Activated CD4-positive, alpha-beta T cell treated with anti-CD3 and anti-CD28 coated beads for 24 hours (primary cell): ENCODE results near the gene KCNT2.
"Not testable (repeated sequence)": the region's sequence is repeated elsewhere in the genome, so short reads cannot be mapped to it uniquely, and the experiment has no call there.

Source experiments
- DNase-seq, 2 donors: peaks; one replicate each; pipeline ENCODE4 v3.0.0-alpha.2; 2020; ENCODE audit warnings: low read depth in 2 of 2

The KCNT2 gene

GRCh38 chr1:196608390-196609369 is at the start of gene KCNT2:
TSS of gene KCNT2 (minus strand) at chr1:196608440. CDS start at chr1:196608309, 131 bp downstream.
- DNase-seq = no peak

- no peak for DNase-seq
Measured at GRCh38 chr1:196655494-196655893, 47.3 kb upstream of the KCNT2 start.

- DNase-seq = no peak
Measured at GRCh38 chr1:196655071-196655470, 46.8 kb upstream of the KCNT2 start.

DNA sequence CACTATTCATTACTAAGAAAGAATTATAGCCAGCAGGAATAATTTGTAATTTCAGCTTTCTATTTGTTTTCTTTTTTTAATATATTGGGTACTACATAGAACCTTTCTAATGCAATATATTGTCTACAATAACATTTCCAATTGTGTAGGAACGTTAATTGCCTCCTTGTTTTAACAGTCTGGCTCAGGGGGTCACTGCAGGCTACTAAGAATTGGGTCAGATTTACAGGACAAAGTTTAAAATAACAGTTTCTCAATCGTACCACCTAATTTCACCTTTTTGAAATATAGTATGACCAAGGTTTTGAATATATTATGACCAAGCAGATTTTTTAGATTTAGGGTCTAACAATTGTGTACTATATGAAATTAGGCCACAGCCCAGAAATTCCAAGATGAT is 46.0 kb upstream of the KCNT2 start:
- DNase-seq = no peak

DNA sequence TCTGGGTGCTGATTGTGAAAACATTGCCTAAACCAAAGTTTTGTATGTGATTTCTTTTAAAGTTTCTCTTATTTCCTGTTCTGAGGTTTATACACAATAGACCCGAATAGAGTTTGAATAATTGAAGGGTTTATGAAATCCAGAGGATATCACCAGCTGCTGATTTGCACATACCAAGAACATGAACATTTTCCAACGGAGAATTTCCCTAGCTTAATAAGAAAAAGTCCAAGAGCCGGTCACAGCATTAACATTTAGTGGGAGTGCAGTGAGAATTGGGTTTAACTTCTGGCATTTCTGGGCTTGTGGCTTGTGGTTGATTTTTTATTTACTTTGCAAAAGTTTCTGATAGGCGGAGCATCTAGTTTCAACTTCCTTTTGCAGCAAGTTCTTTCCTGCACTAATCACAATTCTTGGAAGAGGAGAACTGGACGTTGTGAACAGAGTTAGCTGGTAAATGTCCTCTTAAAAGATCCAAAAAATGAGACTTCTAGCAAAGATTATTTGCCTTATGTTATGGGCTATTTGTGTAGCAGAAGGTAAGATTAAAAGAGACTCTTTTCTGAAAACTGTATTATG is 43.5 kb upstream of the KCNT2 start, which contains the start of gene CFH:
Gene CFH, plus strand, starts transcription at position 407 of the 579 bp plus-strand sequence. Its CDS starts 75 bp downstream, at position 482.
- no peak for DNase-seq

GRCh38 chr1:196651079-196651478 is 42.8 kb upstream of the KCNT2 start:
- no peak for DNase-seq

DNA sequence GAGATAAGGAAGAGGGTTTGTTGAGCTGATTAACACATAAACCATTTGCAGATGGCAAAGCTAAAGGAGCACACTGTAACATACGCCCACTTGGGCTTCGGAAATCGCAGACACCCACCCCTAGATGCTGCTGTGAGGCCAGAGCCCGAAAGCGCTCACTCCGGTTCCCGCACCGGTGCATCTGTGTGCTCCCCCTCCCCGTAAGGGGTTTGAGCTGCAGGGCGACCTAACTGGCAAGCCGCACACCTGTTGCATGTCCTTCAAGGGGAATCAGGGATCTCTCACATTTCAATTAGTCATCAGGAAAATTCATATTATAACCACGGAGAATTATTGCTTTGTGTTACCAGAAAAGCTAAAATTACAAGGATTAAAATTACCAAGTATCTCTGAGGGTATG is 42.2 kb upstream of the KCNT2 start:
- no peak for DNase-seq

DNA sequence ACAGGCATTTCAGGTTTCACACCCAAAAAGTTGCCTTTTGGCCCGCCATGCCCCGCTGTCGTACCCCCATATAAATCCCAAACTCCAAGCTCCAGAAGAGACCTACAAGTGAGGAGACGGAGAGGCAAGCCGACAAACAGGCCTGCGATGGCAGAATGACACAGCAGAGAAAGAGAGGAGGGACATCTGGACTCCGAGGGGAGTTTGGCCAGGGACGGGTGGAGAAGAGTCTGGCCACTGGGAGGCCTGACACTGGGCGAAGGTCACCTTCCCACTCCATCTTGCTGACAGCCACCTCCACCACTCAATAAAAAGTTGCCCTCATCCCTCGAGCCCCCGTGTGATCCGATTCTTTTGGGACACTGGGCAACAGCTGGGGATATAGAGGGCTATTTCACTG is 41.8 kb upstream of the KCNT2 start:
- DNase-seq = no peak

DNA sequence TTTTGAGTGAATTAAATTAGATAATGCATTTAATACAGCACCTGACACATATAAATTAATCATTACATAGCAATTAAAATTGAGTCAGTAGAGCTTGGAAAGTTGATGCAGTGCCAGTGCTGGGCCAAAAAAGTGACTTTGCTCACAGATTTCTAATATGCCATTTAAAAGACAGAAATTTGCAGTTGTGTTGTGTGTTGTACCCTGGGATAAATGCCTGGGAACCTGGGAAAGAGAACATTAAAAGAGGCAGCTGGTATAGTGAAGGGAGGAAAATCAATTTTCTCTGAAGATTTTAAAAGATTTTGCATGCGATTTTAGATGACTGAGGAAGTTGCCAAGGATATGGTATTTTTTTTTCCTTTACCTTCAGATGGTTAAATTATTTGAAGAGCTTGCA is 32.7 kb upstream of the KCNT2 start:
- DNase-seq = no peak

DNA sequence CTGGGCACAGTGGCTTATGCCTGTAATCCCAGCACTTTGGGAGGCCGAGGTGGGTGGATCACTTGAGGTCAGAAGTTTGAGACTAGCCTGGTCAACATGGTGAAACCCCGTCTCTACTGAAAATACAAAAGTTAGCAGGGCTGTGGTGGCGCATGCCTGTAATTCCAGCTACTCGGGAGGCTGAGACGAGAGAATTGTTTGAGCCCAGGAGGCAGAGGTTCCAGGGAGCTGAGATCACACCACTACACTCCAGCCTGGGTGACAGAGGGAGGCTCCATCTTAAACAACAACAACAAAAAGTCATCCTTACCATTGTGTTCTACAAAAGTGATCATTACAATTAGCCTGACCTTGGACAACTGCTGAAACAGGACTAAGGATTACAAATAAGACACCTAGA is 31.1 kb upstream of the KCNT2 start:
- not testable (repeated sequence) for DNase-seq

DNA sequence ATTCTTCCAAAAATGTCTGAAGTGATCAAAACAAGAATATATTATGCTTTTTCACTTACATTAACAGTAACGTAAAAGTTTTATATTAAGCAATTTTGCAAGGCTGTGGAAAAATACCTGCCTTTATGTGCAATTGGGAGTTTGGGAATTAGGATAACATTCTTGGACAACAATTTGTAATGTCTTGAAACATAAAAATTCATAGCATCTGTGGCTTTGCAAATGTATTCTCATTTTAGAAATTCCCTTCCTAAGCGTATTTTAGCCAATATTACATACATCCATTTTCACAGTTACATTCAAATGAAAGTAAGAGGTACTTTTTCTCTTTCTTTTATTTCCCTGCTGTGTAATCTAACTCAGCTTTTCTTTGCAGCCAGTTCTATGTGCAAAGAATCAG is 30.2 kb upstream of the KCNT2 start:
- DNase-seq = no peak

DNA sequence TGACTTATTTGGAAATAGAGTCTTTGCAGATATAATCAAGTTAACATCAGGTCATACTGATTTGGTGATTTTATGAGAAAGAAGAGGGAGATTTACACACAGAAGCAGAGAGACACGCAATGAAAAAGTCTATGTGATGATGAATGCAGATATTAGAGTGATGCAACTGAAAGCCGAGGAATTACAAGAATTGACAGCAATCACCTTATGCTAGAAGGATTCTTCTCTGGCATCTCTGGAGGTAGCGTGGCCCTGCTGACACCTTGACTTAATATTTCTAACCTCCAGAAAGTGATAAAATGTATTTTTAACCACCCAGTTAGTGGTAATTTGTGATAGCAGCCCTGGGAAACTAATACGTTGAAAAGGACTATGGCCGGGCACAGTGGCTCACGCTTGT is 29.4 kb upstream of the KCNT2 start:
- no peak for DNase-seq

DNA sequence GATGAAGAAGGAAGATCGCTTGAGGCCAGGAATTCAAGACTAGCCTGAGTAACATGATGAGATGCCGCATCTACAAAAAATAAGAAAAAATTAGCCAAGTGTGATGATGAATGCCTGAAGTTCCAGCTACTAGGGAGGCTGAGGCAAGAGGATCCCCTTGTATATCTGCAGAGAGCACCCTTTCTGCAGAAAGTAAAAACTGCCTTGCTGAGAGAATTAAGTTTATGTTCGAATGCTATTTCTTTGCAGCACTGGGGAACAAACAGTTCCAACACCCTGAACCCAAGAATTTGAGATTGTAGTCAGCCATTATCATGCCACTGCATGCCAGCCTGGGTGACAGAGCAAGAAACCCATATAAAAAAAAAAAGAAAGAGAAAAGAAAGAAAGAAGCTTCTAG is 20.6 kb upstream of the KCNT2 start:
- no peak for DNase-seq

- no peak for DNase-seq
Measured at GRCh38 chr1:196623079-196623478, 14.8 kb upstream of the KCNT2 start.

DNA sequence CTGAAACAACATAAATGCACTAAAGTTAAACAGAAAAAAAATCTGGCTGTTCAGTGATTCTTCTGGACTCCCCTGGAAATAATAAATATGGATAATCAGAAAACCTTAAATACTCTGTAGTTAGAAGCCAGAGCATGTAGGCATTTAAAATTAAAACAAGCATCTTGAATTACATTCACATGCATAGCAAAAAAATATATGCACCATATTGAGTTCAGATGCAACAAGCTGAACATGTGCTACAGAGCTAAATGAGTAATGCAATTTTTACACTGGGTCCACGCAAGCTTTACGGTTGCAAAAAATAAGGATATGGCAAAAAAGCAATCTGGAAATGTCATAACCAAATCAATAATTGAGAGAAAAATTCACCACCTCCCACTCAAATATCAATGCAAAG is 11.5 kb upstream of the KCNT2 start:
- DNase-seq = no peak

DNA sequence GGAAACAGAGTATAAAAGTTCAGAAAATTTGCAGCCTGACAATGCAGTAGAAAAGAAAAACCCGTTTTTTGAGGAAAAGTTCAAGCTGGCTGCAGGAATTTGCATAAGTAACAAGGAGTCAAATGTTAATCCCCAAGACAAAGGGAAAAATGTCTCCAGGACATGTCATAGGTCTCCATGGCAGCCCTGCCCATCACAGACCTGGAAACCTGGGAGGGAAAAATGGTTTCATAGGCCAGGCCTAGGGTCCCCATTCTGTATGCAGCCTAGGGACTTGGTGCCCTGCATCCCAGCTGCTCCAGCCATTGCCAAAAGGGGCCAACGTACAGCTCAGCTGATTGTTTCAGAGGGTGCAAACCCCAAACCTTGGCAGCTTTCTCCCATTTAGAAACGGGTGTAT is 3.6 kb upstream of the KCNT2 start:
- DNase-seq = no peak

- no peak for DNase-seq
Measured at GRCh38 chr1:196609370-196609737, 1.1 kb upstream of the KCNT2 start.

GRCh38 chr1:196607981-196608380 is 259 bp downstream of the KCNT2 start:
- DNase-seq = no peak

DNA sequence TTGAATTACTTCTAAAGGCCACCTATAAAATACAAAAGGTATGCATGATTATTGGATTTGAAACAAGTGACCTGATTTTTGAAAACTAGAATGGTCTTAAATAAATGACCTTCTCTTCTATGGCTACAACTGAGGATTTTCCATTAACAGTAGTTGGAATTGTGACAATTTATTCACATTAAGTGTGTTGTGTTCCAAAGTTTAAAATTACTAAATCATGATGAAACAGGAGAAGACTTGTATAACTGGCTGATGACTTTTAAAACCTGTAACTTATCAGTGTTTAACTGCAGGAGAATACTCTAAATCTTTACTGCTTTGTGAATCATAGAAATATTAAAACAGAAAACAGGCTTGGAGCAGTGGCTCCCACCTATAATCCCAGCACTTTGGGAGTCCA is 4.6 kb downstream of the KCNT2 start:
- no peak for DNase-seq

- DNase-seq = no peak
Measured at GRCh38 chr1:196598942-196599748, 9.1 kb downstream of the KCNT2 start.

- no peak for DNase-seq
Measured at GRCh38 chr1:196594700-196595099, 13.5 kb downstream of the KCNT2 start.

GRCh38 chr1:196593955-196594354 is 14.3 kb downstream of the KCNT2 start:
- no peak for DNase-seq
